HUES64 (cell line): ENCODE results near the gene SEPTIN5.
A peak's percentile ranks its signal among the peaks of the same experiment; 100 is the strongest.
"Not testable (repeated sequence)": the region's sequence is repeated elsewhere in the genome, so short reads cannot be mapped to it uniquely, and the experiment has no call there.

Source experiments
- H3K27ac ChIP-seq: 2 replicates; pipeline ENCODE4 v1.7.0; 2013; ENCODE audit warnings: low read depth, low read length, inconsistent platforms
- H3K27me3 ChIP-seq: 2 replicates; pipeline ENCODE4 v1.6.1; 2013; ENCODE audit warnings: mild to moderate bottlenecking, low read length; ENCODE audit not compliant: insufficient read depth
- H3K36me3 ChIP-seq: 2 replicates; pipeline ENCODE4 v1.6.1; 2013; ENCODE audit warnings: mild to moderate bottlenecking, low read length; ENCODE audit not compliant: insufficient read depth
- H3K4me1 ChIP-seq: 2 replicates; pipeline ENCODE4 v1.6.1; 2013; ENCODE audit warnings: mild to moderate bottlenecking, low read length, moderate library complexity; ENCODE audit not compliant: insufficient read depth
- H3K4me3 ChIP-seq: 2 replicates; pipeline ENCODE4 v1.5.1; 2013; ENCODE audit warnings: mild to moderate bottlenecking, low read length, moderate library complexity
- H3K9ac ChIP-seq: 2 replicates; pipeline ENCODE4 v1.6.1; 2013; ENCODE audit warnings: mild to moderate bottlenecking, low read depth, low read length
- H3K9me3 ChIP-seq: 2 replicates; pipeline ENCODE4 v1.6.1; 2013; ENCODE audit warnings: low read depth, low read length; ENCODE audit not compliant: insufficient read depth
- WGBS: fragments of 150-250, 120-280 bp; methylation state at CpG from one replicate; pipeline ENCODE4 v1.1.7; 2013; ENCODE audit warnings: missing lambda C conversion rate; 5-methylcytosine and 5-hydroxymethylcytosine counted together

The SEPTIN5 gene

GRCh38 chr22:19722982-19723231 is 8.6 kb downstream of the SEPTIN5 start:
- Histone ChIP-seq H3K27ac (no peak overlapping the region), H3K4me3 (peak overlapping the region; percentile 43), H3K9me3 (no peaks in the 10 kb centered on the region), H3K27me3 (peaks cover 100% of the 10 kb centered on the region), H3K36me3 (no peaks in the 10 kb centered on the region), H3K4me1 (peaks cover 10% of the 10 kb centered on the region; the same call in 1 of the 2 replicates), H3K9ac (no peak overlapping the region)
- WGBS = 6% methylated on average over 15 of the region's 15 CpGs

GRCh38 chr22:19723232-19723982 is 9.1 kb downstream of the SEPTIN5 start, which contains the start of gene GP1BB:
GP1BB (plus strand) TSS chr22:19723539; CDS start chr22:19723570, 31 bp downstream.
- Histone ChIP-seq H3K4me3 (peak within 1 kb of the TSS; percentile 43), H3K9me3 (no peaks in the 10 kb centered on the region), H3K36me3 (no peaks in the 10 kb centered on the region), H3K27ac (no peak within 1 kb of the TSS), H3K4me1 (peaks cover 10% of the 10 kb centered on the region; the same call in 1 of the 2 replicates), H3K9ac (no peak within 1 kb of the TSS), H3K27me3 (peaks cover 100% of the 10 kb centered on the region)
- 2% methylated on average over 80 of the region's 80 CpGs for WGBS

GRCh38 chr22:19723983-19724827 is 9.9 kb downstream of the SEPTIN5 start:
- peaks cover 10% of the 10 kb centered on the region; the same call in 1 of the 2 replicates for H3K4me1 ChIP-seq
- no peaks in the 10 kb centered on the region for H3K36me3 ChIP-seq
- H3K4me3 ChIP-seq = peak overlapping the region; percentile 43
- WGBS = 4% methylated on average over 89 of the region's 89 CpGs
- no peak overlapping the region for H3K9ac ChIP-seq
- H3K27me3 ChIP-seq = peaks cover 100% of the 10 kb centered on the region
- H3K9me3 ChIP-seq = no peaks in the 10 kb centered on the region
- H3K27ac ChIP-seq = no peak overlapping the region

- 73% methylated on average over 45 of the region's 45 CpGs for WGBS
- Histone ChIP-seq H3K27ac (no peak overlapping the region), H3K36me3 (no peaks in the 10 kb centered on the region), H3K4me3 (no peak overlapping the region), H3K9ac (no peak overlapping the region), H3K9me3 (no peaks in the 10 kb centered on the region), H3K4me1 (peaks cover 10% of the 10 kb centered on the region; the same call in 1 of the 2 replicates), H3K27me3 (peaks cover 100% of the 10 kb centered on the region)
These were observed 10.8 kb downstream of the SEPTIN5 start for GRCh38 chr22:19724927-19725661.

GRCh38 chr22:19726064-19726788 is 11.9 kb downstream of the SEPTIN5 start:
- WGBS = 68% methylated on average over 96 of the region's 96 CpGs
- not testable (repeated sequence) for H3K36me3 ChIP-seq, H3K4me3 ChIP-seq, H3K9me3 ChIP-seq, H3K27ac ChIP-seq, H3K9ac ChIP-seq
- Histone ChIP-seq H3K27me3 (peaks cover 93% of the 10 kb centered on the region), H3K4me1 (peaks cover 10% of the 10 kb centered on the region; the same call in 1 of the 2 replicates)

- H3K27me3 ChIP-seq = peaks cover 80% of the 10 kb centered on the region
- WGBS = 51% methylated on average over 61 of the region's 61 CpGs
- no peak overlapping the region for H3K4me3 ChIP-seq
- H3K4me1 ChIP-seq = peaks cover 7% of the 10 kb centered on the region; the same call in 1 of the 2 replicates
- H3K9me3 ChIP-seq = no peaks in the 10 kb centered on the region
- no peak overlapping the region for H3K9ac ChIP-seq
- H3K27ac ChIP-seq = no peak overlapping the region
- no peaks in the 10 kb centered on the region for H3K36me3 ChIP-seq
These were observed 13.2 kb downstream of the SEPTIN5 start for GRCh38 chr22:19727310-19728150.

- 85% methylated on average over 6 of the region's 6 CpGs for WGBS
- H3K9ac ChIP-seq = no peak overlapping the region
- H3K36me3 ChIP-seq = no peaks in the 10 kb centered on the region
- H3K27ac ChIP-seq = no peak overlapping the region
- H3K4me3 ChIP-seq = no peak overlapping the region
- H3K27me3 ChIP-seq = peaks cover 73% of the 10 kb centered on the region
- no peaks in the 10 kb centered on the region for H3K4me1 ChIP-seq
- no peaks in the 10 kb centered on the region for H3K9me3 ChIP-seq
These were observed 14.0 kb downstream of the SEPTIN5 start for GRCh38 chr22:19728271-19728670.

GRCh38 chr22:19728836-19729235 is 14.5 kb downstream of the SEPTIN5 start:
- 85% methylated on average over 10 of the region's 10 CpGs for WGBS
- H3K4me1 ChIP-seq = no peaks in the 10 kb centered on the region
- H3K9ac ChIP-seq = no peak overlapping the region

GRCh38 chr22:19729507-19729906 is 15.2 kb downstream of the SEPTIN5 start:
- peaks cover 60% of the 10 kb centered on the region for H3K27me3 ChIP-seq
- WGBS = 89% methylated on average over 9 of the region's 9 CpGs
- no peak overlapping the region for H3K9ac ChIP-seq
- H3K4me3 ChIP-seq = no peak overlapping the region
- no peak overlapping the region for H3K27ac ChIP-seq
- H3K4me1 ChIP-seq = no peaks in the 10 kb centered on the region
- H3K36me3 ChIP-seq = no peaks in the 10 kb centered on the region
- no peaks in the 10 kb centered on the region for H3K9me3 ChIP-seq

More at GRCh38 chr22:19728836-19729235, 14.5 kb downstream of the SEPTIN5 start:
- Histone ChIP-seq H3K4me3 (no peak overlapping the region), H3K36me3 (no peaks in the 10 kb centered on the region), H3K27me3 (peaks cover 67% of the 10 kb centered on the region), H3K9me3 (no peaks in the 10 kb centered on the region), H3K27ac (no peak overlapping the region)

GRCh38 chr22:19730198-19730597 is 15.9 kb downstream of the SEPTIN5 start:
- Histone ChIP-seq H3K9ac (no peak overlapping the region), H3K36me3 (no peaks in the 10 kb centered on the region), H3K27ac (no peak overlapping the region), H3K9me3 (no peaks in the 10 kb centered on the region), H3K4me1 (no peaks in the 10 kb centered on the region), H3K4me3 (no peak overlapping the region), H3K27me3 (peaks cover 53% of the 10 kb centered on the region)
- 94% methylated on average over 8 of the region's 8 CpGs for WGBS
